OCI-LY3 (cell line): ENCODE results near the gene MDFI.

Source experiments
- CTCF ChIP-seq: fragments of 200-600, 300-600 bp; sonication (generic); IDR thresholded peaks from 2 replicates; pipeline ENCODE4 v1.5.1; 2014; ENCODE audit warnings: antibody characterized with exemption, low read length, low read depth
- EZH2phosphoT487 ChIP-seq: fragments of 200-600 bp; shearing (Covaris generic); IDR thresholded peaks from 2 replicates; pipeline ENCODE4 v1.6.1; 2018; ENCODE audit warnings: antibody characterized with exemption, mixed run types, low read depth

- TF ChIP-seq CTCF (no peak), EZH2phosphoT487 (no peak)
These were observed 1.5 kb upstream of the MDFI start for GRCh38 chr6:41636833-41637193.
